IMR-90 (cell line): ENCODE results near the gene PHF5A. TPM values are rescaled to one million over a fixed set of nuclear protein-coding genes. Genes with fewer than 3 reads are reported as not detected.
A peak's percentile ranks its signal among the peaks of the same experiment; 100 is the strongest.

ENCODE experiments used
- ATAC-seq: fragments of 200-7000 bp; cut with Tn5 transposase; 2 replicates; pipeline ENCODE4 v1.9.1; 2020; ENCODE audit warnings: low read depth, mild to moderate bottlenecking, moderate library complexity
- BruUV-seq: library from RNA; stranded (reverse); fragments of 400-500 nt; replicated peaks from 2 replicates; lab custom pipeline; 2021; lab: Mats Ljungman, UMichigan
- CTCF ChIA-PET: fragments of 300-600 bp; formaldehyde crosslinking; extraction: SDS; loops from one replicate; lab custom pipeline; 2021; ENCODE audit warnings: antibody characterized with exemption; lab: Yijun Ruan, JAX
- POLR2A ChIA-PET: fragments of 300-600 bp; sonication (Branson Sonifier 250); formaldehyde crosslinking; loops from one replicate; lab custom pipeline; 2022; ENCODE audit warnings: antibody characterized with exemption; ENCODE audit not compliant: unreplicated experiment; lab: Charles Lee
- DNase-seq: peaks from one replicate; pipeline ENCODE4 v3.0.0; 2013
- H2AFZ ChIP-seq: replicated peaks from 2 replicates; pipeline ENCODE3; 2013; ENCODE audit warnings: low read length, mild to moderate bottlenecking; ENCODE audit not compliant: poor library complexity
- H2AK5ac ChIP-seq: 2 replicates; pipeline ENCODE4 v1.6.1; 2013; ENCODE audit warnings: low read depth, low read length, inconsistent platforms
- H2AK9ac ChIP-seq: replicated peaks from 2 replicates; pipeline ENCODE3; 2013; ENCODE audit warnings: mild to moderate bottlenecking, low read depth, low read length, moderate library complexity; ENCODE audit not compliant: poor library complexity
- H2BK120ac ChIP-seq: 2 replicates; pipeline ENCODE4 v1.6.1; 2013; ENCODE audit warnings: low read depth, low read length, inconsistent platforms
- H2BK15ac ChIP-seq: 3 replicates; pipeline ENCODE4 v1.6.1; 2013; ENCODE audit warnings: low read depth, low read length, inconsistent platforms
- H2BK20ac ChIP-seq: 2 replicates; pipeline ENCODE4 v1.6.1; 2013; ENCODE audit warnings: low read depth, mild to moderate bottlenecking, inconsistent platforms, low read length, moderate library complexity
- H2BK5ac ChIP-seq: 2 replicates; pipeline ENCODE4 v1.6.1; 2013; ENCODE audit warnings: mild to moderate bottlenecking, low read depth, low read length, inconsistent platforms; ENCODE audit not compliant: poor library complexity, severe bottlenecking
- H3K14ac ChIP-seq: replicated peaks from 2 replicates; pipeline ENCODE4 v1.6.1; 2013; ENCODE audit warnings: low read depth, low read length, inconsistent platforms
- H3K18ac ChIP-seq: 2 replicates; pipeline ENCODE4 v1.6.1; 2013; ENCODE audit warnings: low read depth, low read length, control low read depth
- H3K23ac ChIP-seq: 2 replicates; pipeline ENCODE4 v1.6.1; 2013; ENCODE audit warnings: low read depth, low read length, inconsistent platforms
- H3K27ac ChIP-seq: 2 replicates; pipeline ENCODE4 v1.5.1; 2013; ENCODE audit warnings: mild to moderate bottlenecking, control low read depth, low read length; ENCODE audit not compliant: insufficient read depth
- H3K27me3 ChIP-seq: 2 replicates; pipeline ENCODE4 v1.6.1; 2013; ENCODE audit warnings: low read length; ENCODE audit not compliant: control insufficient read depth, insufficient read depth
- H3K36me3 ChIP-seq: 2 replicates; pipeline ENCODE4 v1.6.1; 2013; ENCODE audit warnings: low read length, mixed read lengths; ENCODE audit not compliant: control insufficient read depth, insufficient read depth
- H3K4ac ChIP-seq: 2 replicates; pipeline ENCODE4 v1.6.1; 2013; ENCODE audit warnings: low read depth, low read length, inconsistent platforms
- H3K4me1 ChIP-seq: 2 replicates; pipeline ENCODE4 v1.6.1; 2013; ENCODE audit warnings: low read length, mixed read lengths; ENCODE audit not compliant: control insufficient read depth, insufficient read depth
- H3K4me2 ChIP-seq: 2 replicates; pipeline ENCODE4 v1.6.1; 2013; ENCODE audit warnings: low read depth, mild to moderate bottlenecking, control low read depth, low read length, moderate library complexity
- H3K4me3 ChIP-seq: 2 replicates; pipeline ENCODE4 v1.5.1; 2013; ENCODE audit warnings: low read depth, mild to moderate bottlenecking, control low read depth, low read length, moderate library complexity; ENCODE audit not compliant: insufficient read depth
- H3K56ac ChIP-seq: 2 replicates; pipeline ENCODE4 v1.6.1; 2013; ENCODE audit warnings: low read length, inconsistent platforms; ENCODE audit not compliant: insufficient read depth; ENCODE audit errors: extremely low read depth
- H3K79me1 ChIP-seq, 2 experiments: 2 replicates each; pipeline ENCODE4 v1.6.1; 2013; ENCODE audit warnings: low read length in 2 of 2, inconsistent platforms in 1 of 2, low read depth in 1 of 2
- H3K9ac ChIP-seq: 2 replicates; pipeline ENCODE4 v1.6.1; 2013; ENCODE audit warnings: low read depth, low read length, control low read depth
- H3K9me1 ChIP-seq: 2 replicates; pipeline ENCODE4 v1.6.1; 2013; ENCODE audit warnings: low read length, inconsistent platforms; ENCODE audit not compliant: insufficient read depth
- H3K9me3 ChIP-seq: 2 replicates; pipeline ENCODE4 v1.6.1; 2013; ENCODE audit warnings: low read length; ENCODE audit not compliant: control insufficient read depth, insufficient read depth
- H4K20me1 ChIP-seq: 2 replicates; pipeline ENCODE4 v1.6.1; 2013; ENCODE audit warnings: low read length, inconsistent platforms; ENCODE audit not compliant: insufficient read depth
- H4K5ac ChIP-seq: 2 replicates; pipeline ENCODE4 v1.6.1; 2013; ENCODE audit warnings: mild to moderate bottlenecking, low read depth, low read length, control low read depth
- H4K8ac ChIP-seq, 2 experiments: 2 replicates each; pipeline ENCODE4 v1.6.1; 2013; ENCODE audit warnings: low read depth in 2 of 2, low read length in 2 of 2, control low read depth in 1 of 2, inconsistent platforms in 1 of 2
- H4K91ac ChIP-seq: 2 replicates; pipeline ENCODE4 v1.6.1; 2013; ENCODE audit warnings: low read depth, low read length, inconsistent platforms; ENCODE audit not compliant: insufficient read depth
- CEBPB ChIP-seq: IDR thresholded peaks from 2 replicates; pipeline ENCODE4 v1.6.1; 2012; ENCODE audit warnings: low read depth, low read length, improper control_type of control experiment
- CHD1 ChIP-seq: IDR thresholded peaks from 2 replicates; pipeline ENCODE4 v1.6.1; 2012; ENCODE audit warnings: low read depth, low read length, improper control_type of control experiment
- FOS ChIP-seq: fragments of 150-350 bp; IDR thresholded peaks from 2 replicates; pipeline ENCODE4 v1.6.1; 2016; ENCODE audit warnings: low read depth, low read length
- MXI1 ChIP-seq: IDR thresholded peaks from 2 replicates; pipeline ENCODE4 v1.6.1; 2012; ENCODE audit warnings: low read depth, mild to moderate bottlenecking, low read length, moderate library complexity, borderline replicate concordance
- NFE2L2 ChIP-seq: fragments of 150-350 bp; IDR thresholded peaks from 2 replicates; pipeline ENCODE4 v1.6.1; 2016; ENCODE audit warnings: low read depth, mild to moderate bottlenecking, low read length
- RAD21 ChIP-seq: IDR thresholded peaks from 2 replicates; pipeline ENCODE4 v1.6.1; 2012; ENCODE audit warnings: low read length, improper control_type of control experiment
- RCOR1 ChIP-seq: IDR thresholded peaks from 2 replicates; pipeline ENCODE4 v1.6.1; 2012; ENCODE audit warnings: mild to moderate bottlenecking, low read length, improper control_type of control experiment; ENCODE audit not compliant: insufficient replicate concordance
- WGBS, 2 experiments: methylation state at CpG; one replicate each; pipeline versions ENCODE4 v1.1.5 to v1.1.7; 2013; ENCODE audit warnings: missing lambda C conversion rate in 2 of 2; ENCODE audit not compliant: insufficient read length in 1 of 2; ENCODE audit errors: extremely low coverage in 2 of 2; 5-methylcytosine and 5-hydroxymethylcytosine counted together
- dilution Hi-C: fragments of 300-500 bp; cut with HindIII; formaldehyde crosslinking; loops from one replicate; pipeline ENCODE4 v1.14.3; 2018; ENCODE audit warnings: low sequenced_read_pairs; ENCODE audit not compliant: unreplicated experiment
- in situ Hi-C: fragments of 300-500 bp; cut with MboI; formaldehyde crosslinking; loops from 3 replicates; pipeline ENCODE4 v1.14.3; 2019; ENCODE audit warnings: low sequenced_read_pairs, inconsistent platforms, mixed read lengths
- intact Hi-C: fragments of 100-400 bp; cut with micrococcal nuclease; formaldehyde crosslinking; loops from 2 replicates; pipeline ENCODE4 v1.10.0; 2022
- polyA plus RNA-seq, 3 experiments: library from polyadenylated mRNA; depleted of rRNA; stranded (reverse); fragments of >200 nt; gene quantifications; 2 replicates each; pipeline ENCODE4 v1.2.3, GENCODE V29; 2012; ENCODE audit warnings: low replicate concordance in 1 of 3
- total RNA-seq: library from RNA; depleted of rRNA; stranded (reverse); fragments of >200 nt; gene quantifications from 2 replicates; pipeline ENCODE4 v1.2.3, GENCODE V29; 2012
- TF ChIP-seq, protein P1 (sequence below): fragments of 150-350 bp; IDR thresholded peaks from 2 replicates; pipeline ENCODE4 v1.6.1; 2017; ENCODE audit warnings: mild to moderate bottlenecking, antibody characterized with exemption, low read length, low read depth
- TF ChIP-seq, protein P2 (sequence below): conservative IDR thresholded peaks from 2 replicates; pipeline ENCODE4 v1.5.1; 2012; ENCODE audit warnings: mild to moderate bottlenecking, low read depth, low read length, improper control_type of control experiment
- TF ChIP-seq, protein P3 (sequence below): fragments of 150-350 bp; IDR thresholded peaks from 2 replicates; pipeline ENCODE4 v1.6.1; 2016; ENCODE audit warnings: low read depth, mild to moderate bottlenecking, low read length, moderate library complexity, borderline replicate concordance

Gene PHF5A
- total and polyA plus RNA-seq, 2 of the 4 experiments (the other 2 are of a cell fraction): 50.9 to 54.9 TPM

DNA sequence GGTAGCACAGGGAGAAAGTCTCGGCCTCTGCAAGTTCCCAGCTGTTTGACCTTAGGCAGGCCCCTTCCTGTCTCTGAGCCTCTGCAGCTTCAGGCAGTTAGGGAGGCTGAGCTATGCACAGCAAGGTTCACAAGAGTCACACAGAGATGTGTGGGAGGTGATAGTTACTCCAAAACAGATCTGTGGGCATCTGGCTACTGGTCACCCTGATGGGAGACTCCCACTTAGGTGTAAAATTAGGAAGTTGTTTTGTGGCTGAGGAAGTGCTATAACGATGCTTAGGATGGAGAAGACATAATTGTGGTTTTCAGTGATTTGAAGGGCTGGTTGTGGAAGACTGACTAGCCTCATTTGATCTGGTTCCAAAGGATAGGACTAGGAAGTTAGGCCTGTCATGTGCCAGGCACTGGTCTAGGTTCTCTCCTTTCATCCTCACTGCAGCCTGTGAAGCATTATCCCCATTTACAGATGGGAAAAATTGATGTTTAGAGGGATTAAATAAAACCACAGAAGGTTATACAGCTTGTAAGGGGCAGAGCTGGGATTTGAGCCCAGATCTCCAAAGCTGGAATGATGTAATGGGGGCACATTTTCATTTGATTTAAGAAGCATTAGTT is 13.9 kb upstream of the PHF5A start (continued):
- TF ChIP-seq FOS: no peak

DNA sequence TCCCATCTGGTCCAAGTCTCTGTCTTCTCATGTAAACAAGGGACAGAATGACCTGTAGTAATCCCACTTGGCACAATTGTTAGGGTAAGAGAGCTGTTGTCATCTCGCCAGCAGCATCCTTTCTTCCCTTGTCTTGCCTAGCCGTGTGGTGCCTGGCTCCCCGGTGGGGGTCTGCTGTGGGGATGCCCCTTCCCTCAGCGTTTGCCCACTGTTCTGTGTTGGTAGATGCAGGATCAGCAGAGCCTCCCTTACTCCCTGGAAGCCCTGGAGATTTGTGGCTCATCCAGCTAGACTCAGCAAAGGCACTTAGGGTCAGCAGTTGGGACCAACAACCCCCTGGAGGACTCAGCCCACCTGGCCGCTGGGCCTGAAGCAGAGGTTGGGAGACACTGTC is 13.4 kb upstream of the PHF5A start:
- Histone ChIP-seq H3K4me3 (no peak overlapping the region), H2AK9ac (peak overlapping the region; percentile 20), H3K36me3 (no peaks in the 10 kb centered on the region), H4K5ac (no peak overlapping the region), H2BK120ac (peak overlapping the region; percentile 17), H2BK5ac (no peak overlapping the region), H3K56ac (no peak overlapping the region), H4K91ac (no peak overlapping the region), H2AK5ac (no peak overlapping the region), H3K9ac (no peak overlapping the region), H3K27ac (no peak overlapping the region), H2AFZ (no peak overlapping the region), H3K9me1 (peaks cover 29% of the 10 kb centered on the region), H3K4ac (no peak overlapping the region), H2BK20ac (no peak overlapping the region), H3K14ac (no peak overlapping the region), H3K23ac (no peak overlapping the region), H3K79me1 (peaks cover 22 to 86% of the 10 kb centered on the region in 2 experiments), H3K4me2 (no peak overlapping the region), H3K18ac (no peak overlapping the region), H3K4me1 (peaks cover 40% of the 10 kb centered on the region), H2BK15ac (no peak overlapping the region), H3K27me3 (no peaks in the 10 kb centered on the region), H4K8ac (no peak overlapping the region), H4K20me1 (peaks cover 52% of the 10 kb centered on the region), H3K9me3 (no peaks in the 10 kb centered on the region)
- ChIA-PET POLR2A (no interaction called here), CTCF (no interaction called here)
- in situ Hi-C loops (no loop called here), intact Hi-C loops (no loop called here), dilution Hi-C loops (no loop called here)
- no TSS peak for BruUV-seq
- no peak for TF ChIP-seq FOS
- TF ChIP-seq RCOR1: no peak
- no peak for TF ChIP-seq CEBPB
- TF ChIP-seq RAD21: no peak
- no peak for TF ChIP-seq MXI1
- TF ChIP-seq NFE2L2: no peak
- TF ChIP-seq, protein P1, sequence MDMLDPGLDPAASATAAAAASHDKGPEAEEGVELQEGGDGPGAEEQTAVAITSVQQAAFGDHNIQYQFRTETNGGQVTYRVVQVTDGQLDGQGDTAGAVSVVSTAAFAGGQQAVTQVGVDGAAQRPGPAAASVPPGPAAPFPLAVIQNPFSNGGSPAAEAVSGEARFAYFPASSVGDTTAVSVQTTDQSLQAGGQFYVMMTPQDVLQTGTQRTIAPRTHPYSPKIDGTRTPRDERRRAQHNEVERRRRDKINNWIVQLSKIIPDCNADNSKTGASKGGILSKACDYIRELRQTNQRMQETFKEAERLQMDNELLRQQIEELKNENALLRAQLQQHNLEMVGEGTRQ: no peak
- TF ChIP-seq, protein P2, sequence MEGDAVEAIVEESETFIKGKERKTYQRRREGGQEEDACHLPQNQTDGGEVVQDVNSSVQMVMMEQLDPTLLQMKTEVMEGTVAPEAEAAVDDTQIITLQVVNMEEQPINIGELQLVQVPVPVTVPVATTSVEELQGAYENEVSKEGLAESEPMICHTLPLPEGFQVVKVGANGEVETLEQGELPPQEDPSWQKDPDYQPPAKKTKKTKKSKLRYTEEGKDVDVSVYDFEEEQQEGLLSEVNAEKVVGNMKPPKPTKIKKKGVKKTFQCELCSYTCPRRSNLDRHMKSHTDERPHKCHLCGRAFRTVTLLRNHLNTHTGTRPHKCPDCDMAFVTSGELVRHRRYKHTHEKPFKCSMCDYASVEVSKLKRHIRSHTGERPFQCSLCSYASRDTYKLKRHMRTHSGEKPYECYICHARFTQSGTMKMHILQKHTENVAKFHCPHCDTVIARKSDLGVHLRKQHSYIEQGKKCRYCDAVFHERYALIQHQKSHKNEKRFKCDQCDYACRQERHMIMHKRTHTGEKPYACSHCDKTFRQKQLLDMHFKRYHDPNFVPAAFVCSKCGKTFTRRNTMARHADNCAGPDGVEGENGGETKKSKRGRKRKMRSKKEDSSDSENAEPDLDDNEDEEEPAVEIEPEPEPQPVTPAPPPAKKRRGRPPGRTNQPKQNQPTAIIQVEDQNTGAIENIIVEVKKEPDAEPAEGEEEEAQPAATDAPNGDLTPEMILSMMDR: no peak
- TF ChIP-seq CHD1: no peak
- TF ChIP-seq, protein P3, sequence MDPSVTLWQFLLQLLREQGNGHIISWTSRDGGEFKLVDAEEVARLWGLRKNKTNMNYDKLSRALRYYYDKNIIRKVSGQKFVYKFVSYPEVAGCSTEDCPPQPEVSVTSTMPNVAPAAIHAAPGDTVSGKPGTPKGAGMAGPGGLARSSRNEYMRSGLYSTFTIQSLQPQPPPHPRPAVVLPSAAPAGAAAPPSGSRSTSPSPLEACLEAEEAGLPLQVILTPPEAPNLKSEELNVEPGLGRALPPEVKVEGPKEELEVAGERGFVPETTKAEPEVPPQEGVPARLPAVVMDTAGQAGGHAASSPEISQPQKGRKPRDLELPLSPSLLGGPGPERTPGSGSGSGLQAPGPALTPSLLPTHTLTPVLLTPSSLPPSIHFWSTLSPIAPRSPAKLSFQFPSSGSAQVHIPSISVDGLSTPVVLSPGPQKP: no peak
- no peak for DNase-seq
- 89% methylated on average over 1 of the region's 5 CpGs; no CpG with 5 or more reads in 1 of the 2 experiments for WGBS, 2 experiments
- ATAC-seq: no peak
